Small intestine (tissue), 7 donors: Measurements from ENCODE around the gene EIF5AL1. TPM values are rescaled to one million over a fixed set of nuclear protein-coding genes. Genes with fewer than 3 reads are reported as not detected.
"Not testable (repeated sequence)": the region's sequence is repeated elsewhere in the genome, so short reads cannot be mapped to it uniquely, and the experiment has no call there.

Source experiments
- DNase-seq, 2 donors: peaks; one replicate each; pipeline versions ENCODE4 v3.0.0 to v3.0.0-alpha.2; 2013
- FAIRE-seq: peaks from 2 replicates; lab custom pipeline; 2012; peaks lifted over from hg19 to GRCh38; lab: Jason Lieb, UNC
- H3K27ac ChIP-seq, 3 donors: one replicate each; pipeline ENCODE4 v1.5.1; 2013; ENCODE audit warnings: low read length in 2 of 3, mild to moderate bottlenecking in 2 of 3, control low read depth in 1 of 3, inconsistent platforms in 1 of 3, low read depth in 1 of 3, moderate library complexity in 1 of 3
- H3K27me3 ChIP-seq, 3 donors: one replicate each; pipeline ENCODE4 v1.6.1; 2013; ENCODE audit warnings: low read length in 3 of 3, inconsistent platforms in 1 of 3; ENCODE audit not compliant: control insufficient read depth in 3 of 3, insufficient read depth in 3 of 3
- H3K36me3 ChIP-seq, 3 donors: one replicate each; pipeline ENCODE4 v1.6.1; 2013; ENCODE audit warnings: low read length in 3 of 3, inconsistent platforms in 1 of 3, low read depth in 1 of 3, mild to moderate bottlenecking in 1 of 3, moderate library complexity in 1 of 3; ENCODE audit not compliant: control insufficient read depth in 3 of 3, insufficient read depth in 2 of 3
- H3K4me1 ChIP-seq, 3 donors: one replicate each; pipeline ENCODE4 v1.6.1; 2013; ENCODE audit warnings: low read length in 2 of 3, inconsistent platforms in 1 of 3, low read depth in 1 of 3, mild to moderate bottlenecking in 1 of 3, moderate library complexity in 1 of 3; ENCODE audit not compliant: control insufficient read depth in 3 of 3, insufficient read depth in 2 of 3
- H3K4me3 ChIP-seq, 3 donors: one replicate each; pipeline ENCODE4 v1.5.1; 2013; ENCODE audit warnings: low read length in 3 of 3, control low read depth in 1 of 3, inconsistent platforms in 1 of 3, low read depth in 1 of 3, mild to moderate bottlenecking in 1 of 3, moderate library complexity in 1 of 3
- H3K9me3 ChIP-seq, 2 donors: one replicate each; pipeline ENCODE4 v1.6.1; 2013; ENCODE audit warnings: low read depth in 1 of 2, low read length in 1 of 2; ENCODE audit not compliant: control insufficient read depth in 2 of 2, insufficient read depth in 1 of 2
- WGBS, 3 donors: extraction: QIAGEN DNeasy Blood & Tissue Kit; methylation state at CpG; one replicate each; pipeline ENCODE4 v1.1.7; 2013; 5-methylcytosine and 5-hydroxymethylcytosine counted together
- polyA plus RNA-seq, 4 donors: library from polyadenylated mRNA; stranded (reverse) in 3 of 4; unstranded in 1 of 4; fragments of 200-250 nt in 3 of 4; fragments of 120-200 nt in 1 of 4; gene quantifications; one replicate each; pipeline versions ENCODE4 v1.2.1 to v1.2.3, GENCODE V29; 2013
- donor health status: healthy with polysubstance abuse.
- donor health status: control.
- donor health status: control.
- donor health status: Bipolar disorder and iron deficiency.
- donor health status: healthy.

The EIF5AL1 gene
- polyA plus RNA-seq, 4 donors, result 0.22 to 0.69 (median 0.48) TPM

GRCh38 chr10:79509306-79509933 lies 2.9 kb upstream of the EIF5AL1 start:
- not testable (repeated sequence) for H3K9me3 ChIP-seq, FAIRE-seq
- WGBS, 3 donors, result 96 to 97% methylated on average over 2 of the region's 3 CpGs; no CpG with 5 or more reads in 1 of the 3 donors

GRCh38 chr10:79509934-79510508 lies 2.3 kb upstream of the EIF5AL1 start:
- WGBS, 3 donors, result 61 to 67% (median 63%) methylated on average over 1 to 3 of the region's 5 CpGs
- H3K4me1 ChIP-seq, FAIRE-seq, H3K4me3 ChIP-seq, H3K36me3 ChIP-seq, DNase-seq, H3K27ac ChIP-seq, H3K9me3 ChIP-seq, H3K27me3 ChIP-seq: not testable (repeated sequence)

More at GRCh38 chr10:79509306-79509933, 2.9 kb upstream of the EIF5AL1 start:
- H3K27me3 ChIP-seq, H3K4me1 ChIP-seq, H3K27ac ChIP-seq, H3K4me3 ChIP-seq, H3K36me3 ChIP-seq, DNase-seq: not testable (repeated sequence)

GRCh38 chr10:79516532-79517205 lies 4.3 kb downstream of the EIF5AL1 start:
- not testable (repeated sequence) for H3K4me1 ChIP-seq, H3K27ac ChIP-seq, FAIRE-seq, H3K36me3 ChIP-seq, H3K9me3 ChIP-seq, DNase-seq, H3K27me3 ChIP-seq, H3K4me3 ChIP-seq
- WGBS, 3 donors, result 51 to 67% (median 67%) methylated on average over 4 to 5 of the region's 7 CpGs

GRCh38 chr10:79517567-79517966 lies 5.2 kb downstream of the EIF5AL1 start:
- not testable (repeated sequence) for H3K4me1 ChIP-seq, H3K36me3 ChIP-seq, H3K9me3 ChIP-seq, H3K4me3 ChIP-seq, FAIRE-seq, H3K27ac ChIP-seq, H3K27me3 ChIP-seq, DNase-seq
- WGBS, 3 donors, result 0 to 29% (median 0%) methylated on average over 1 of the region's 4 CpGs

GRCh38 chr10:79521751-79522150 lies 9.4 kb downstream of the EIF5AL1 start:
- not testable (repeated sequence) for DNase-seq, FAIRE-seq

GRCh38 chr10:79522464-79522863 lies 10.1 kb downstream of the EIF5AL1 start:
- DNase-seq, H3K27me3 ChIP-seq, H3K27ac ChIP-seq, H3K4me1 ChIP-seq, H3K9me3 ChIP-seq, FAIRE-seq, H3K36me3 ChIP-seq, H3K4me3 ChIP-seq: not testable (repeated sequence)
- WGBS, 3 donors, result 88 to 98% (median 94%) methylated on average over 2 to 3 of the region's 4 CpGs

More at GRCh38 chr10:79521751-79522150, 9.4 kb downstream of the EIF5AL1 start:
- 64 to 77% (median 75%) methylated on average over 5 to 6 of the region's 6 CpGs for WGBS, 3 donors
- H3K27me3 ChIP-seq, H3K27ac ChIP-seq, H3K4me3 ChIP-seq, H3K4me1 ChIP-seq, H3K9me3 ChIP-seq, H3K36me3 ChIP-seq: not testable (repeated sequence)

GRCh38 chr10:79523157-79523853 lies 11.0 kb downstream of the EIF5AL1 start:
- not testable (repeated sequence) for H3K27ac ChIP-seq, H3K36me3 ChIP-seq, H3K4me1 ChIP-seq, H3K9me3 ChIP-seq, FAIRE-seq, H3K27me3 ChIP-seq, DNase-seq, H3K4me3 ChIP-seq
- 82 to 93% (median 89%) methylated on average over 7 to 10 of the region's 13 CpGs for WGBS, 3 donors

- not testable (repeated sequence) for H3K36me3 ChIP-seq, H3K4me1 ChIP-seq, H3K4me3 ChIP-seq, H3K27me3 ChIP-seq, H3K9me3 ChIP-seq, H3K27ac ChIP-seq, DNase-seq, FAIRE-seq
- WGBS, 3 donors, result 58 to 75% (median 74%) methylated on average over 7 to 8 of the region's 8 CpGs
Observed at GRCh38 chr10:79525049-79525710, 12.8 kb downstream of the EIF5AL1 start.
